GM12891 (cell line): ENCODE results near the gene NEUROG2.

Experiments used
- PAX5 ChIP-seq: IDR thresholded peaks from 2 replicates; pipeline ENCODE4 v1.6.1; 2011; ENCODE audit warnings: low read length, moderate library complexity, mild to moderate bottlenecking; ENCODE audit not compliant: insufficient read depth, severe bottlenecking
- POLR2A ChIP-seq: IDR thresholded peaks from 2 replicates; pipeline ENCODE4 v1.6.1; 2011; ENCODE audit warnings: low read depth, low read length, control low read depth
- POLR2AphosphoS5 ChIP-seq: IDR thresholded peaks from 2 replicates; pipeline ENCODE4 v1.6.1; 2011; ENCODE audit warnings: low read depth, low read length, control low read depth
- POU2F2 ChIP-seq: IDR thresholded peaks from 2 replicates; pipeline ENCODE4 v1.6.1; 2011; ENCODE audit warnings: low read depth, mild to moderate bottlenecking, control low read depth, low read length, moderate library complexity
- SPI1 ChIP-seq: IDR thresholded peaks from 2 replicates; pipeline ENCODE4 v1.6.1; 2011; ENCODE audit warnings: low read depth, low read length, control low read depth
- TAF1 ChIP-seq: IDR thresholded peaks from 2 replicates; pipeline ENCODE4 v1.6.1; 2011; ENCODE audit warnings: low read depth, low read length, control low read depth

- no peak for TF ChIP-seq POU2F2
- TF ChIP-seq POLR2AphosphoS5: no peak
- TF ChIP-seq POLR2A: no peak
- no peak for TF ChIP-seq PAX5
- TF ChIP-seq SPI1: no peak
- TF ChIP-seq TAF1: no peak
These were observed 2.7 kb upstream of the NEUROG2 start for GRCh38 chr4:112518675-112519074.
